HG03457 (cell line): Measurements from ENCODE around the gene PLG.
A peak's percentile ranks its signal among the peaks of the same experiment; 100 is the strongest.
"Not testable (repeated sequence)": the region's sequence is repeated elsewhere in the genome, so short reads cannot be mapped to it uniquely, and the experiment has no call there.

Experiments used
- ATAC-seq: cut with Tn5 transposase; IDR thresholded peaks from one replicate; pipeline ENCODE4 v1.9.1; 2021; ENCODE audit warnings: moderate number of reproducible peaks; ENCODE audit not compliant: unreplicated experiment

PLG gene

GRCh38 chr6:160697826-160698225 lies 4.2 kb upstream of the PLG start:
- ATAC-seq: no peak

DNA sequence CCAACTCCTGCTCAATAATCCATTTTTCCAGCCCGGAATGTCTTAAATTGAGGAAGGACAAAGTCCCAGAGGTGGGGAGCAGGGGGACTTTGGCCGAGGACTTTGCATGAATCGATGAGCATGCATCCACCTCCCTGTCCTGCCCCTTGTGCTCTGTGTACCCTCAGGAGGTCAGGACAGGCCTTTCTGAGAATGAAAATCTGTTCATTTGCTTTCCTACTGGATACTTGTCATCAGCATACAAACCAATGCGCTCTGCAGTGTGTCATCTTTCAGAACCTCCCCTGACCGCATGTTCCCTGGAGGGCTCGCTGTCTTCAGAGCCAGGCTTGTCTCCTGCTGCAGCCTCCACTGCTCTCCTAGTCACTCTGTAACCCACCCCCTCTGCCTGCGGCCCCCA lies 2.6 kb downstream of the PLG start:
- ATAC-seq: not testable (repeated sequence)

DNA sequence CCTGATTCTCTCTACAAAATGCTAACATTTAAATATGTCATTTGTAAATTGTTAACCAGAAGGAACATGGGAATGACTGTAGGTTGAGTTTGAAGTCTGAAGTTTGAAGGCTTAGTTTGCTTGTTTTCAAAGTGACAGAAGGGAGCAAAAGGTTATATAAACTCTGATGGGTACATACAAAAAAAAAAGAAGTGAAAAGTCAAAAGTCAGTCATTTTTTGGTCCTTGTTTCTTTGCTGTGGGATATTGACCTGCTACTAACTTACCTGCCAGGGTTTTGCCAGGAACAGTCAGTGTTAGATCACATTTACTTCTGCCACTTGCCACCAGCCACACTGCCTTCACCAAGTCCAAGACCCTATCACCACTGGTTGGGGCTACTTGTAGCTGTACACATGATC lies 6.9 kb downstream of the PLG start:
- not testable (repeated sequence) for ATAC-seq

- ATAC-seq: no peak
These were observed 12.8 kb downstream of the PLG start for GRCh38 chr6:160714731-160715316.

DNA sequence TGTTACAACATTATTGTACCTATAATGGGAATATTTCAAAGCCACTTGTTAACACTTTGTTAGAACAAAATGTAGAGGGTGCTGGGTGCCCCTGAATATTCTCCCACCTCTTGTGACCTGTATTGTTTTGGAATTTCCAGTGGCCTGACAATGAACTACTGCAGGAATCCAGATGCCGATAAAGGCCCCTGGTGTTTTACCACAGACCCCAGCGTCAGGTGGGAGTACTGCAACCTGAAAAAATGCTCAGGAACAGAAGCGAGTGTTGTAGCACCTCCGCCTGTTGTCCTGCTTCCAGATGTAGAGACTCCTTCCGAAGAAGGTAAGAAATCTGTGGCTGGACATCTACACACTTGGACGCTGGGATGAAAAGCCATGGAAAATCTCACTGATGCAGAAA lies 28.9 kb downstream of the PLG start:
- ATAC-seq: no peak

- peak; percentile 71 for ATAC-seq
These were observed 31.1 kb downstream of the PLG start for GRCh38 chr6:160733050-160733646.

GRCh38 chr6:160734627-160735026 lies 32.6 kb downstream of the PLG start:
- ATAC-seq: no peak

GRCh38 chr6:160735523-160735922 lies 33.5 kb downstream of the PLG start:
- ATAC-seq: peak; percentile 62

- ATAC-seq: no peak
These were observed 35.9 kb downstream of the PLG start for GRCh38 chr6:160737934-160738333.

DNA sequence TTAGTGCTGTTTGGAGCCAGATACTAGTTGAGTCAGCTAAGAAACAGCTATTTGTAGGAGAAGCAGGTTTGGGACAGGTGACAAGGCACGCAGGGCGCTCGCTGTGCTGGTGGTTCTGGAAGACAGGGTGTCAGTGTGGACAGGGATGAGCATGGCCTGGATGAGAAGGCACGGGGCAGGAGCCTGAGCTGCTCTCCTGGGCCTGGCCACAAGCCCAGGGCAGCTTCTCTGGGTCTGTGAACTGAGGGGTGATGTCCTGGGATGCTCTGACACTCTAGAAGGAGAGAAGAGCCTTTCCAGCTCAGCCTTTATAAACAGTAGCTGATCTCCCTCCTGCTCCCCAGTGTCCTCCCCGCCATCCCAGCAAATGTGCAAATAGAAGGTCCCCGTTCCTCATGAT lies 37.9 kb downstream of the PLG start:
- ATAC-seq: no peak

DNA sequence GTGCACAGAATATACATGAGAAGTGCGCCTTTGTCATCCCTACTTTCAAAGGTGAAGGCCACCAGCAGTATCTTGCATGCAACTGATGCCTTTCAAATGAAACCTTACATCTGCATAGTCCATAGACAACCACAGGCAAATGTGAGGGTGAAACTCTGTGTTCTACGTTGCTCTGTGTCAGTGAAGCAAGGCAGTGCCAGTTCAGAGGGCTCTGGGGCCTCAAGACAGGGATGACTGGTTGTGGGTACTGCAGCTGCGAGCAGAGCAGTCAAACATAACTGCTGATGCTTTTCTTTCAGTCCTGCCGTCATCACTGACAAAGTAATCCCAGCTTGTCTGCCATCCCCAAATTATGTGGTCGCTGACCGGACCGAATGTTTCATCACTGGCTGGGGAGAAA lies 39.0 kb downstream of the PLG start:
- peak; percentile 100 for ATAC-seq

- peak; percentile 36 for ATAC-seq
These were observed 40.0 kb downstream of the PLG start for GRCh38 chr6:160742090-160742489.

DNA sequence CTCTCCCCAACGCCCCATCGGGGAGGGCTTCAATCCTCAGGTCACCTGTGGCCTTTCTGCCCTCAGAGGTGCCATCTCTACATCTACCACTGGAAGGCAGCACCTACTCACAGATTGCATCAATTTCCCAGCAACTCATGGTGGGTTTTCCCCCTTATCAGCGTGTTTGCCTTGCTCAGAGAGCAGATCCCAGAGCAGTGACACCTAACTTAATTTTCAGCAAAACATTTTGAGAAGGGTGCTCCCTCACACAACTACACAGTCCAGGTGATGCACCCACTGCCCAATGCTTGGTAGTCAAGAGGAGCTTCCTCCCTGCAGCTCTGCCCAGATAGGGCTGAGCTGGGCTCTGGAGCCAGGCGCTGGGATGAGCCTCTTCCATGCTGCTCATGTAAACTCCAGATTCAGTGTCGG lies 48.2 kb downstream of the PLG start:
- ATAC-seq: peak; percentile 87

GRCh38 chr6:160753211-160753610 lies 51.2 kb downstream of the PLG start:
- ATAC-seq: not testable (repeated sequence)

- no peak for ATAC-seq
These were observed 53.1 kb downstream of the PLG start for GRCh38 chr6:160755165-160755564.

DNA sequence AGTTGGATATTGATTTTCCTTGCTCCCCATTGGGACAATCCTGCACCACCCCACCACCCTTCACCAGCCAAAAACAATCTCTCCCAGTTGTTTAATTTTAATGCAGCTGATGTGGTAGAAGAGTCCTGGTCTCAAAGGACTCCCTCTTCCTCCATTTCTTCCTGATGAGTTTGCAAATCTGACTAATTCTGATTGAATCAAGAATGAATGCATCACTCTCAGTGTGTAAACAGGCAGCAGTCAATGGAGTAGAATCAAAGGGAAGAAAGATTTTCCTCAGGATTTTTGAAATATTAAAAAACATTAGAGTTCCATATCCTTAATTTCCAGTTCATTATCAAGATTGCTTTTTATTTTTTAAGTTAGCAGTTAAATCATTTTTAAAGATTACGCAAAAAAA lies 54.0 kb downstream of the PLG start:
- no peak for ATAC-seq

GRCh38 chr6:160756871-160757270 lies 54.8 kb downstream of the PLG start:
- ATAC-seq: no peak

DNA sequence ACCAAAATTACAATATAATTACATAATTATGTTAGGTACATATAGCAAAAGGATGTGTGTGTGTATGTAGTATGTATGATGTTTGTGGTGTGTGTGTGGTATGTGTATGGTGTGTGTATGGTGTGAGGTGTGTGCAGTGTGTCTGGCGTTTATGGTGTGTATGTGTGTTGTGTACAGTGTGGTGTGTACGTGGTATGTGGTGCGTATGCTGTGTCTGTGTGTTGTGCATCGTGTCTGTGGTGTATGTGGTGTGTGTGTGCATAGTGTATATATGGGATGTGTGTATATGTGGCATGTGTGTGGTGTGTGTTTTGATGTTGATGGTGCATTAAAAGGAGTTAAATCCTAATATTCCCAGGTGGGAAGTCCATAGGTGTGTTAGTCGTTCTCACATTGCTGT lies 62.8 kb downstream of the PLG start:
- no peak for ATAC-seq

- no peak for ATAC-seq
These were observed 63.4 kb downstream of the PLG start for GRCh38 chr6:160765412-160765811.

- no peak for ATAC-seq
These were observed 64.6 kb downstream of the PLG start for GRCh38 chr6:160766657-160766988.

- ATAC-seq: peak; percentile 90
These were observed 65.1 kb downstream of the PLG start for GRCh38 chr6:160766989-160767646.

DNA sequence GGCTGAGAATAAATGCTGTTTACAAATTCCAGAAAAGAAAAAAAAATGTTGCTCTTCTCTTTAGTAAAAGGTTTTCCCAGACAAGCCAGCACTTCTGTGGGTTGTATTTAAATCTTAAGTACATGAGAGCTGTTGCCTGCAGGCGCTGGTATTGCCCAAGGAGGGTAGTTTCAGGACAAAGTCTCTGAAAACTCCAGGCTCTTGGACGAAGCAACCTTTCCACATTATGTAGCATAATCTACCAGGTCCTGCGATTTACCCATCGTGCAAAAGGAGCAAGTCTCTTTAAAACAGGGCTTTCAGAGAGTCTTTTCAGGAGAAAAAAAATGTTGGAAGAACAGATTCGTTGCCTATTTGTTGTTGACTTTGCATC lies 65.6 kb downstream of the PLG start:
- peak; percentile 8 for ATAC-seq

GRCh38 chr6:160768101-160768500 lies 66.1 kb downstream of the PLG start:
- ATAC-seq: no peak
